HG03139 (cell line): ENCODE data around the gene CHD9.
"Not testable (repeated sequence)": the region's sequence is repeated elsewhere in the genome, so short reads cannot be mapped to it uniquely, and the experiment has no call there.

Experiments
- ATAC-seq: cut with Tn5 transposase; IDR thresholded peaks from one replicate; pipeline ENCODE4 v1.9.1; 2021; ENCODE audit not compliant: unreplicated experiment

Gene CHD9

DNA sequence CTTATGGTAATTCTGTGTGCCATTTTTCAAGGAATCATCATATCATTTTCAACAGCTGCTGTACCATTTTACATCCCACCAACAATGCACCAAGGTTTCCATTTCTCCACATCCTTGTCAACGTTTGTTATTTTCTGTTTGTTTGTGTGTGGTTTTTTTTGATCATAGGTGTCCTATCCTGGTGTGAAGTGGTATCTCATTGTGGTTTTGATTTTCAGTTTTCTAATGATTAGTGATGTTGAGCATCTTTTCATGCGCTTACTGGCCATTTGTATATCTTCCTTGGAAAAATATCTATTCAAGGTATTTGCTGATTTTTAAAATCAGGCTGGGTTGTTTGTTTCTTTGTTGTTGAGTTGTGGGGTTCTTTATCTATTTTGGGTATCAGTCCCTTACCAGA, 15.0 kb downstream of the CHD9 start:
- no peak for ATAC-seq

DNA sequence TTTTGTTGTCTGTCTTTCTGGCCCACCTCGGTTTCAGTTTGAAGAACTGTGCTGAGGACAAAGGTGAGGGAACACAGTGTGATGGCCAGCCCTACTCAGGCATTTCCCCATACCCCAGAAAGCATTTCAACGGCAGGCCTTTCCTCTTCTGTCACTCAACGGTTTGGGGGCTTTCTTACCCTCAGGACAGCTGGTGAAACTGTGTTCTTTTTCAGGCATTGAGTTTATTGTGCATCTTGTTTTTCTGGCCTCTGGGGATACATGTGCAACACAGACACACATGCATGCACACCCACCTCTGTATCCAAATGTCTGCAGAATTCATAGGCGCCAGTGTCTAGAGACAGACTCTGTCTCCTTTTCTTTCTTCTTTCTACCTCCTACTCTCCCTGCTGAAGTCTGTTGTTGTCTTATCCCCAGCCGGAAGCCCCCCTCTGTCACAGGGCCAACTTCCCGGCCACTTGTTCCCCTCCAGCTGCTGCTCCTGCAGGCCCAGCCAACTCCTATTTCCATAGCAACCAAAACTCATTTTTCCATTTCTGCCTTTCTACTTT, 17.0 kb downstream of the CHD9 start:
- ATAC-seq: peak; percentile 39

DNA sequence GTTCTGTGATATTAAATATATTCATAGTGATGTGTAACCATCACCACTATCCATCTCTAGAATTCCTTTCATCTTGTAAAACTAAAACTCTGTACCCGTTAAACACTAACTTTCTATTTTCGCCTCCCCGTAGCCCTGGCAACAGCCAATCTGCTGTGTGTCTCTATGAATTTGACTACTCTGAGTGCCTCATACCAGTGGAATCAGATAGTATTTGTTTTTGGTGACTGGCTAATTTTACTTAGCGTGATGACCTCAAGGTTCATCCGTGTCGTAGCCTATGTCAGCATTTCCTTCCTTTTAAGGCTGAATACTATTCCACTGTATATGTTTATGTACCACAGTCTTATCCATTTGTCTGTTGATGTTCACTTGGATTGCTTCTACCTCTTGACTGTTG, 18.2 kb downstream of the CHD9 start:
- ATAC-seq: no peak

DNA sequence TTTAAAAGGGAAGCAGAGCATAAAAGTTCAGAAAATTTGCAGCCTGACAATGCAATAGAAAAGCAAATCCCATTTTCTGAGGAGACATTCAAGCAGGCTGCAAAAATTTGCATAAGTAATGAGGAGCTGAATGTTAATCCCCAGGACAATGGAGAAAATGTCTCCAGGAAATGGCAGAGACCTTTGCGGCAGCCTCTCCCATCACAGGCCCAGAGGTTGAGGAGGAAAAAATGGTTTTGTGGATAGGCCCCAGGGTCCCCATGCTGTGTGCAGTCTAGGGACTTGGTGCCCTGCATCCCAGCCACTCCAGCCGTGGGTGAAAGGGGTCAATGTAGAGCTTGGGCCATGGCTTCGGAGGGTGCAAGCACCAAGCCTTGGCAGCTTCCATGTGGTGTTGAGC, 19.5 kb downstream of the CHD9 start:
- ATAC-seq: not testable (repeated sequence)

DNA sequence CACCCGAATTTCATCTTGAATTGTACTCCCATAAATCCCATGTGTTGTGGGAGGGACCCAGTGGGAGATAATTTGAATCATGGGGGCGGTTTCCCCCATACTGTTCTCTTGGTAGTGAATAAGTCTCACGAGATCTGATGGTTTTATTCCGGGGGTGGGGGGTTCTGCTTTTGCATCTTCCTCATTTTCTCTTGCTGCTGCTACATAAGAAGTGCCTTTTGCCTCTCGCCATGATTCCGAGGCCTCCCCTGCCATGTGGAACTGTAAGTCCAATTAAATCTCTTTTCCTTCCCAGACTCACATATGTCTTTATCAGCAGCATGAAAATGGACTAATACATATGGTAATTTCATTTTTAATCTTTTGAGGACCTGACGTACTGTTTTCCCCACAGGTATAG, 20.7 kb downstream of the CHD9 start:
- ATAC-seq: not testable (repeated sequence)

DNA sequence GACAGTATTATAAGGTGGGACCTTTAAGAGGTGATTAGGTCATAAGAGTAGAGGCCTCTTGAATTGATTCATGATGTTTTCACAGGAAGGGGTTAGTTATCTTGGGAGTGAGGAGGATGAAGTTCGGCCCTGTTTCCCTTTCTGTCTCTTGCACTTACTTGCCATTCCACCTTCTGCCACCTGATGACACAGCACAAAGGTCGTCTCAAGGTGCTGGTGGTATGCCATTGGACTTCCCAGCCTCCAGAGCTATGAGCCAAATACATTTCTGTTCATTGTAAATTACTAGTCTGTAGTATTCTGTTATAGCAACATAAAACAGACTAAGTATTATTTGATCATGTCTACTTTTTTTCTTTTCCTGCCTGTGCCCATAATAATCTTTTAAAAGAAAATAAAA, 23.5 kb downstream of the CHD9 start:
- ATAC-seq: no peak

DNA sequence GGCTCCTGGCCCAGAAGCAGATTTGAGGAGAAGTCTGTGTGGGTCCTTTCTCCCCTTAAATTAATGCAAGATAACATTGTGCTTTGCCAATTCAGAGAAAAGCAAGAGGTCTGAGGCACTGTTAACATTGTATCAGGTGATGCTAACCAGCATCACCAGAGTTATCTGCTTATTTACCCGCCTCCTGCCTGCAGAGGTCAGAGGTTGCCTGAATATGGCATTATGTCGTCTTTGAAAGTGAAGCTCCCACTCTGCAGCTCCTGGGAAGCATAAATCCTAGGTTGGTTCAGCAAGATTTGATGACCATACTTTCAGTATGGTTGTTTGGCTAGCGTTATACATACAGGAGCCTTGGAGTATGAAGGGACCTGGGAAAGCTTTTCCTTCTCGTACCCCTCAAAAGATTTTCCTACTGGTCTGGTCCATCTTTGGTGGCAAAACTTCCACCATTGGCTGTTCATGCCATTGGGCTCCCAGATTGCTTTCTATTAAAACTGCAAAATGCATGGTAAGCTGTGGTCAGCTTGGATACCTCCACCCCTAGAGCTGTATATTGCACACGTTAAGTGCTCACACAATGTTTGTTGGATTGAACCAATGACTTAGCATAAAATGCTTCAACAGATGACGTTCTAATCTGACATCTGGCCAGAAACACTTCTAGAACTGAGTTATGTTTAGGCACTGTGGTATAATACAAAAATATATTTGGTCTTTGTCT, 24.1 kb downstream of the CHD9 start:
- ATAC-seq: no peak

DNA sequence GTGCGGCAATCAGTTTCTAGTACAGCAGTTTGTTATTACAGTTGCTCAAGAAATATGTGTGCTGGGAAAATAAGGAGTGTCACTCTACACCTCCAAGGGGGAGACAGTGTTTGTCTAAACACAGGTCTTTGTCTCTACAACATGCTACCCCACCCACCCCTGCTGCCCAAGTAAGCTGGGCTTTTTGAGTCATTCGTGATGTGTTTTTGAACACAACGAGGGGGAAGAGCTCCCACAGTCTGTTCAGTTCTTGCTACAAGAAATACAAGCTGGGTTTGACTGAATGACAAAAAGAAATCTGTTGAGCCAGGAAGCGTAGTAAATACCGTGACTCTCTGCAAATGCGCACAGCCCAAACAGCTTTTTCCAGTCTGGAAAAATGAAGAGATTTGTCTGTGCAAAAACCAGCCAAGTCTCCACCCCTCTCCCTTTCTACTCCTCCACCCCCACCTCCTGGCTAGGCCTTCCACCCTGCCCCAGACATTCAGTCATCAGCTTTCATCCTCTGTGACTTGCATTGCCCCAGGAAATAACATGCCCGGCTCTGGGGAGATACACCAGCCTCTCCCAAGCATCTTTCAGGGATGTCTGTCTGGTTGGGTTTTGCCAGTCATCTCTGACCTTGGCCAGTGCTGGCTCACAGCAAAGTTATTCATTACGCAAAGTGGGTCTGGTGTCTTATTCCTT, 25.7 kb downstream of the CHD9 start:
- no peak for ATAC-seq

DNA sequence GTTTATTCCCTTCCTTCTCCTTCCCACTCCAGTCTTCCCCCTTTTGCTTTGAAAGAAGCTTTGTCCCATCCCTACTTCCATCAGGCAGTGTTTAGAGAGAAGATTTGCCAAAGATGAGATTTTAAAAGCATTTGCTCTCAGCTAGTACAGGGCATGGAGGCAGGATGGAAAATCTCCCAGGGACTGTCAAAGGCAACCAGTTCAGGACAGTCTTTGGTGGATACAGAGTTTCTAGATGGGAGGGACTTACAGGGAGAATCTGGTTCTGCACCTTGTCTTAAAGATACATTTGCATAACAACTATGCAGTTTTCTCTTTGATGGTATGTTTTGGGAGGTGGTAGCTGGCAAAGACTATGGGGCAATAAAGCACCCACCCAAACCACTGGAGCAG, 26.2 kb downstream of the CHD9 start:
- no peak for ATAC-seq

DNA sequence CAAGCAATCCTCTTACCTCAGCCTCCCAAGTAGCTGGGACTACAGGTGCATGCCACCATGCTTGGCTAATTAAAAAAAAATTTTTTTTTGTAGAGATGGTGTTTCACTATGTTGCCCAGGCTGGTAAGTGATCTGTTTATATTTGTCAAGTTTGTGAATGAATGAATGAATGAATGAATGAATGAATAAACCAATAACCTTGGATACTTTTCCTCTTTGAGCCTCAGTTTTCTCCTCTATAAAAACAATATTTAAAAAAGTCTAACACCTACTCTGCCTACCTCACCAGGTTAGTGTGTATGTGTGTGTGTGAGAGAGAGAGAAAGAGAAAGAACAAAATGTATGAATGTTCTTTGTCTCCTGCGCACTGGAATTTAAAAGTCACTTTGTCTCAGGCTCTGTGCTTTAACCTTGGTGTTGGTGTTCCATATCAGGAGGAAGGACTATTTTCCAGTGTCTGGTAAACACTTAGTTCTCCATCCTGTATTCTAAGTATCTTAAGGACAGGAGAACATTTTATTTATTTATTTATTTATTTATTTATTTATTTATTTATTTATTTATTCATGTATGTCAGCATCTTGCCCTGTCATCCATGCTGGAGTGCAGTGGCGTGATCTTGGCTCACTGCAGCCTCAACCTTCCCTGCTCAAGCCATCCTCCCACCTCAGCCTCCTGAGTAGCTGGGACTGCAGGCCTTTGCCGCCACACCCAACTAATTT, 27.1 kb downstream of the CHD9 start:
- no peak for ATAC-seq

DNA sequence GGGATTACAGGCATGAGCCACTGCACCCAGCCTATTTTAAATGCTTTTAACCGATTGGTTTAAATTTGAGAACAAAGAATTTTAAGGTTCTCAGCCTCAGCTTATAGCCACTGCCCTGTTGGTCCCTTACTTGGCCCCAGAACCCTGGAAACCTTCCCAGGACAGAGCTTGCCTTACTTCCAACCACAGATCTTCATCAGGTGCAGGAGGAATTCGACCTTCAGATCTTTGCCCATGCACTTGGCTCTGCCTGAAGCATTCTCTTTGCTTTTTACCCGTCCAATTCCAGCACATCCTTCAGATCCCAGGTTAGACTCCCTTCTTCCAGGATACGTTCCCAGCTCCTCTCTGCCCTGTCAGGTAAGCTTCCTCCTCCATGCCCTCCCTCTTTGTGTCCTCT, 27.7 kb downstream of the CHD9 start:
- ATAC-seq: no peak

DNA sequence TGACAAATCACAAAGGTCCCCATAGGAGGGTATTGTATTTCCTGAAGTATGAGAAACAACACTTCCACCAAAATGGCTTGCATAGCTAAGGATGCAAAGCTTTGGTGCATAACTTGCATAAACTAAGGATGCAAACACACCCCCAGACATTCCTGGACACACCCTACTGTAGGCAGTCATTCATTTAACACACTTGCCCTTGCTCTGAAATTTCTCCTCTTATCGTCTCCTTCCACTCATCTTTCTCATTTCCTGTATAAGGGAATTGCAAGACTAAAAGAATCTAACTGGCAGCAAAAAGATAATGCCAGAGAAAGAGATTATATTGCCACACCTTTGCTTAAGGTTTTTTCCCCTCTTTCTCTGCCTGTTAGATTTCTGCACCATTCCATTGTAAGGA, 28.3 kb downstream of the CHD9 start:
- ATAC-seq: no peak

DNA sequence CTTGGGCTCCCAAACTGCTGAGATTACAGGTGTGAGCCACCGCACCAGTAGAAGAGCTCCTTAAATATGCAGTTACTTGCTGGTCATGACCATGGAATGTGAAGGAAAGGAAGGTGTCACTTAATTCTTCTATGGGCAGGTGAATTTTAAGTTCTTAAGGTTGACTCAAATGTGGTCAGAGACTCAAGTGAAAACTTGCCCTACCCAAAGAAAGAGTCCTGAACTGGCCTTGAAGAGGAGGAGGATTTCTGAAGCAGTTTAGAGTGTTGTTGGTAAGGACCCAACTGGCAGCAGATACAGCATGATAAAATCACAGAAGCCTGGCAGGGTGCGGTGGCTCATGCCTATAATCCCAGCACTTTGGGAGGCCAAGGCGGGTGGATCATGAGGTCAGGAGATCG, 29.4 kb downstream of the CHD9 start:
- ATAC-seq: no peak

DNA sequence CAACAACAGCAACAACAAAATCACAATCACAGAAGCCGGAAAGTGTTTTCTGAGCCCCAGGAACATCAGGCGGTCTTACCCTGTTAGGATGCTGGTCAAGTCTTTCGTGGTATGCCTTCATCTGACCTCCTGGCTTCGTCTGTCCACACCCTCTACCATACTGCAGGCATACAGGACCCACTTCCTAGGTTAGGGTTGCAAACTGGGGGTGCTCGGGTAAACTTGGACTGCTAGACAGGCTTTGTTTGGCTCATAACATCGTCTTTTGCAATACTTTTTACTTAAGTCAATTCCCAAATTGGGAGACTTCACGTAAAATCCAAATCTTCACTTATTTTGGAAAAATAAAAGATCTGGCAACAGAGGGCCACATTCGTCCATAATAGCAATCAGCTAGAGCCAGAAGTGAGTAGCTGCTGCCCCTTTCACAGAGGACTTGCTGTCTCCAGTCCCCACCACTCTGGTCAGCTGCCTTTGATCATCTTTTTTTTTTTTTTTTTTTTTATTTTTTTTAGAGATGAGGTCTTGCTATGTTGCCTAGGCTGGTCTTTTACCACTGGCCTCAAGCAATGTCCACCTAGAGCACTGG, 30.0 kb downstream of the CHD9 start:
- no peak for ATAC-seq

DNA sequence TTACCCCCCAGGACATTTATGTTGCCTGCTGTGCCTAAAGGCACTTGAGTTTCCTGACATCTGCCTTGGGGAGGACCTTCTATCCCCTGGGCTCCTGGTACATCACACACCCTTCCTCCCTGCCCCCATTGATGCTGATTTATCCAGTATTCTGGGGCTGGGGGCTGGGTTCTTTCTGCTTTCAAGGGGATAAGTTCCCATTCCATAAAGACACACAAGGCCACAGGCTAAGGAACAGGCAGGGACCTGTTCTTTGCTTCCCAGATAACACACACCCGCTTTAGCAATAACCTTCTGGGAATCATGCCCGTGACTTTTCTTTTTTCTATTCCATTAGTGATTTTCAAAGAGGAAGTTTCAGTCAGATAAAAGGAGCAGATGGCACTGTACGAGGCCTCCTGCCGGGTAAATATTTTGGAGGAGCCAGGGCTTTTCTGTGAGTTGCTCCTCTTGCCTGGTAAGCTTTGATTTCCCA, 30.6 kb downstream of the CHD9 start:
- ATAC-seq: no peak

DNA sequence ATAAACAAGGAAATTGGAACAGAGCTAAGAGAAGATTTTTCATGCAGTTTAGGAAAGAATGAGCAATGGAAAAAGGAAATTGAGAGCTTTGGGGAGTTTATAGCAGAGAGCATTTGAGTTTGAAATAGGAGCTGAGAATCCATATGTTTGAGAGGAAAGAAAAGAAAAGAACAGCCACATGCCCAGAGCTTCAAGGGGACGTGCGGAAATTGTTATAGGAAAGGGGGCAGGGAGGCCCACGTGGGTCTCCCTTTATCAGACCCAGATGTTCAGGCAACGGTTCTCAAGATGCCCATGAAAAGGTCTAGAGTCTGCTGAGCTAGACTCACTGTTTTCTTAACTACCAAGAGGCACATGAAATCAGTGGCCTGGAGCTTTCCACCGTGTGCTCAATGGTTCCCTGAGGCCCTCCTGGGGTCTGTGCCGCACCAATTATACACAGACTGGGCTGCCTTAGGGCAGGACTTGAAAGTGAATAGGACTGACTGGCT, 31.2 kb downstream of the CHD9 start:
- no peak for ATAC-seq

DNA sequence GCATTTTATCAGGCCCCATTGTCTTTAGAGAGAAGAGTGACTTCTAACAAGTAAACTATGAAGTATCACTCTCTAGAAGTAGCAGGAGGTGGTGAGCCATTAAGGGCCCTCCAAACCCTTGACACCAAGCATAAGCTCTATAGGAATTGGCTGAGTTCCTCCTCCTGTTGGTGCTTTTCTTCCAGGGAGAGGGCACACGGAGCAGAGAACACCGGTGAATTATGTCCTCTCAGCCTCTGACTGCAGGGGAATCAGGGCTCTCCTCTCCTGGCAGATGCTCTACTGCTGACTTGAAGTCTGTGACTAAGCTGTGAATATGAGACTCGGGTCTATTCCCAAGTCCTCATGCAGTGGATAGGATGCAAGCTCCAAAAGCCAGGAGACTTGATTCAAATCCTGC, 32.3 kb downstream of the CHD9 start:
- no peak for ATAC-seq

DNA sequence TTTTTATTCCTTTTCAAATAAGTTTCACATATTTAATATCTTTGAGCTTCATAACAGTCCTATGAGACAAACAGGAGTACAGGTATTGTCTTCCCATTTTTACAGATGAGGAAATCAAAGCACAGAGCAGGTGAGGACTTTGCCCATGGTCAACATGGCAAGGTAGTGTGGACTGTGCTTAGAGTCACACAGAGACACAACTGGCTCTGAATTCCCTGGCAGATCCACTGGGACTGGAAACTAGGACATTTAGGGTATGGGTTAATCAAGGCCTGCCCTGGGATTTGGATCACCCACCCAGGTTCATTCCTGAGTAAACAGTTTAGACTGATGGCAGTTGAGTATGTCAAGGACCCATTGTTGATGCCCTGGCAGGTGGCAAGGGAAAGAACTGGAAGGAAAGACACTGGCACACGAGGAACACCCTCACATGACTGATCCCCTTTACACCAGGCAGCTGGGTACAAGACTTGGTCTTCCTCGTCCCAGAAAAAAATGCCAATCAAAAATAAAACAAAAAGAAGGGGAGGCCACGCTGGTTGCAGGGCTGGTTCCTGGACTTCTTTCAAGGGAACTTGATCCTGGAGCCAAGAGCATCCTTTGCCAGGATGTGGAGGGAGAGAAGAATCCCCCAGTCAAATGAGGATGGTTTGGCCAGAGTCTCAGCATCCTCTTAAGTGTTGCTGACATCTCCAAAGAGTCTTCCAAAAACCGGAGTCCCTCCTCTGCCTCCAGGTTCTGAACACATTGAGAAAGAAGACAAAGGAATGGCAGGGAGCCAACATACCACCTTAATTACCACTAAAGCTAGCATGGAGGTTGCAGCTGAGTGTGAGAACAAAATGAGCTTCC, 34.9 kb downstream of the CHD9 start:
- ATAC-seq: no peak

DNA sequence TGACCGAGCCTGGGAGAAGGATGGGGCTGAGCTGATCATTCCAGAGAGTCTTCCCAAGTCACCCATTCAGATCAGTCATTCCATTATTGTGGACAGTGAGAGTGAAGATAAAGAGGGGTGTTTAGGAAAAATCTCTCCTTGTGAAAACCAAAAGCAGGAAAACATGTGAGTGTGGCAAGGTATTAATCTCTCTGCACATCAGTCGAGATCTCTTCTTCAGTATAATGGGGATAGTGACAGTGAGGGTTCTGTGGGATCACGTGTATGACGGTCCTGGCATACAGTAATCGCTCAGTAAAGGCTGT, 35.4 kb downstream of the CHD9 start:
- ATAC-seq: no peak

DNA sequence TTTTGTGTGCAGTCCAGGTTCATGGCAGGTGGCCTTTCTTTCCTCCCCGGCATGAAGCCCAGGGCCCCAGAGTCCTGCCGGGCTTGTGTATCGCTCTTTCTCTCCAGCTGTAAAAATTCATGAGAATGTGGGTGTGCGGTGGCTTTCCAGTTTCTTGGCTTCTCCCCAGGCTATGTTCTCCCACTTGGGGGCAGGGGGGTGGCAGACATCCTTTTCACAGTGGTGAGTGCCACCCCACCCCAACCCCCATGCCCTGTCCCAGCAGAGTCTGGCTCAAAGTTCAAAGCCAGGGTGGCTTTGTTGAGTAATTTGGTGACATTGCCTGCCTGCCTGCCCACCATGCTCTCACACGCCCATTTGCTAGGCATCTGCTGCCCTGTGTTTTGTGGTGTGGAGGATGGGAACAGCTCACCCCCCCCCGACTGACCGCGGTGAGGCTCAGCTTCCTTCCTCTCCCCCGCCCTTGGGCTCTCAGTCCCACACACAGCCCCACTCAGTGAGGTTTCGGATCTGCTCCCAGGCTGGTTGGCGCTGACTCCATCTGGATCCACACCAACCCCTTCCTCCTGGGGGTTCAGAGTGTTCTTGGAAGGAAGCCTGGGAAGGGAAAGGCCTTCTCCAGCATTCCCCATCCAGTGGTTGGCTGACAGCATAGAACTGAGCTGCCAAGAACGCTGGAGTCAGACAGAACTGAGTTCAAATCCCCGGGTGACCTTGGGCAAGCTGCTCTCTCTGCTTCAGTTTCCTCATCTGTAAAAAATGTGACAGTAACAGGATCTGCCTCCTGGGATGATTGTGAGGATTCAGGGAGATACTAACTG, 36.0 kb downstream of the CHD9 start:
- ATAC-seq: peak; percentile 53
